NAMALWA (cell line): ENCODE data around the gene HCAR2.
"Not testable (repeated sequence)": the region's sequence is repeated elsewhere in the genome, so short reads cannot be mapped to it uniquely, and the experiment has no call there.

Experiments
- DNase-seq: peaks from one replicate; pipeline ENCODE4 v3.0.0-alpha.2; 2015; ENCODE audit warnings: low spot score

The HCAR2 gene

DNA sequence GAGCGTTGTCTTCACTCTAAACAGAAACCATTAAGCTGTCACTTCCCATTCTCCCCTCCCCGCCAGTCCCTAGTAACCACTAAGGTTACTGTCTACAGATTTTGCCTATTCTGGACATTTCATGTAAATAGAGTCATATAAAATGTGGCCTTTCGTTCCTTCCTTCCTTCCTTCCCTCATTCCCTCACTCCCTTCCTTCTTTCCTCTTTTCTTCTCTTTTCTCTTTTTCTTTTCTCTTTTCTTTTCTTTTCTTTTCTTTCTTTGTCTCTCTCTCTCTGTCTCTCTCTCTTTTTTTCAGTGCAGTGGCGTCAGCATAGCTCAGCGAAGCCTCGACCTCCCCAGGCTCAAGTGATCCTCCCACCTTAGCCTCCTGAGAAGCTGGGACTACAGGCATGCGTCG, 37.8 kb downstream of the HCAR2 start:
- no peak for DNase-seq

DNA sequence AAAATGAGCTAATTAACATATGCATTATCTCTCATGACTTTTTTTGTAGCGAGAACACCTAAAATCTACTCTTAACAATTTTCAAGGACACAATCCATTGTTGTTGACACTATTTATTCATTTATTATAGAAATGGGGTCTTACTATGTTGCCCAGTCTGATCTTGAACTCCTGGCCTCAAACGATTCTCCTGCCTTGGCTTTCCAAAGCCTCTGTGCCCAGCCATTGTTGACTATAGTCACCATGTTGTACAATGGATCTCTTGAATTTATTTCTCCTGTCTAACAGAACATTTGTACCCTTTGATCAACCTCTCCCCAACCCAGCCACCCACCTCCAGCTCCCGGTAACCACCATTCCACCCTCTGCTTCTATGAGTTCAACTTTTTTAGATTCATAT, 41.2 kb downstream of the HCAR2 start:
- no peak for DNase-seq

DNA sequence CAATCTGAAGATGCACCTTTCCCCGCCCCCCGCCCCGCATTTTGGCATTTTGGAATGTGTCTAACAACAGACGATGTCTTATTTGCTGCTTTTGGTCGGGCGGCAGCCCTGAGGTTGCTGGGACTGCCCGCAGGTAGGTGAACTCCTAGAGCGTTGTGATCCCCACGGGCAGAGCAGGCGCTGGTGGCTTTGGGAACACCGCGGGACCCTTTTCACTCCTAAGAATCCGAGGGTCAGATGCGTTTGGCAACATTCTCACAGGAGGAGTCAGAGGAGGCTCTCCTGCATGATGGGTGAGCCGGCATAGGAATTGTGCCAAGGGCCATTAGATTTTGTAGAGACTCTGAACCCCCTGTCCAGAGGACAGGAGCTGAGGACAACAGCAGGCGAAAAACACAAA, 41.9 kb downstream of the HCAR2 start:
- DNase-seq: no peak

- DNase-seq: no peak
Observed at GRCh38 chr12:122659579-122659978, 43.6 kb downstream of the HCAR2 start.

DNA sequence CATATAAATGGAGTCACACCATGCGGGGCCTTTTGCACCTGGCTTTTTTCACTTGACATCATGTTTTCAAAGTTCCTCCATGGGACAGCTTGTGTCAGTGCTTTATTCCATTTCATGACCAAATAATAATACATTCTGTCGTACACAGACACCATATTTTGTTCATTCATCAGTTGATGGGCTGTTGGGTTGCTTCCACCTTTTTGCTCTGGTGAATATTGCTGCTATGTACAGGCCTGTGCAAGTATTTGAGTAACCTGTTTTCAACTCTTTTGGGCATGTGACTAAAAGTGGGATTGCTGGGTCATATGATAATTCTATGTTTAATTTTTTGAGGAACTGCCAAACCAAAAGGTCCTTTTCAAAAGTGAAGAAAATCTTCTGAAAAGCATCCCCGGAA, 46.9 kb downstream of the HCAR2 start:
- no peak for DNase-seq

- not testable (repeated sequence) for DNase-seq
Observed at GRCh38 chr12:122653291-122653690, 49.9 kb downstream of the HCAR2 start.

GRCh38 chr12:122651520-122652224, 51.5 kb downstream of the HCAR2 start:
- DNase-seq: no peak
